ENCODE measurements around the gene SLBP.
A peak's percentile ranks its signal among the peaks of the same experiment; 100 is the strongest.

The SLBP gene

DNA sequence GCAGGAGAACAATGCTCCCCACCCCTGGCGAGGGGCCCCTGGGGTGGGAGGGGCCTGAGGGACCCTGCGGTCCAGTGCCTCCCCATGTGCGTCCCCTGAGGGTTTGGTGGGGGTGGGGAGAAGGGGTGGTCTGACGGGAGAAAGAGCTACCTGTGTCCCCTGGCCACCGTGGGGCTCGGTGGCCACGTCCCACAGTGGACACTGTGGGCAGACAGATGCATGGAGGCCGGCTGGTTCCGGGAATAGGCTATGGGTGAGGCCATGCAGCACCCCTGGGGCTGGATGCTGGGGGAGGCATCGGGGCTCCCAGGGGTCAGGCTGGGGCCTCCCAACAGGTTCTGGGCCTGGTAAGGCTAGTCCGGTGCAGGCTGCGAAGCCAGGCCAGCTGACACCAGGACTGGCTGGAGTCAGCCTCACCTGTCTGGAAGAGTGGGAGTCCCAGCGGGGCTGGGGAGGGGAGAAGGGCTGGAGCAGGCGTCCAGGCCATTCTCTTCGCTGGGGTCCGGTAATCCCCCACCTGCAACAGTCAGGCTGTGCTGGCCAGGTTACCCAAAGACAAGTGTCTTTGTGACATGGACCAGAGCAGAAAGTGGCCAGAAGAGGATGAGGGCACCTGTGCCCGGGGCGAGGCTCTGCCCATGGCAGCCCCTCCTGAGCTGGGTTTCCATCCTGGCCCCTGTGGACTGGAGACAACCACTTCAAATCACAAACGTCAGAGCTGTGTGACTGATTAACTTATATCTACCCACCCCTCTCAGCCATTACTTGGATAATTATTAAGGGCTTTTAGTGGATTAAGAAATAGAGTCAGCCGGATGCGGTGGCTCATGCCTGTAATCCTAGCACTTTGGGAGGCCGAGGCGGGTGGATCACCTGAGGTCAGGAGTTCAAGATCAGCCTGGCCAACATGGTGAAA is 26.6 kb downstream of the SLBP start:
- H3K4me3 ChIP-seq (ENCODE audit: insufficient read depth, low read depth, low read length), result no peak overlapping the region
- H3K27ac ChIP-seq (ENCODE audit: insufficient read depth, low read depth, low read length, poor library complexity, severe bottlenecking), result no peak overlapping the region
- no peaks in the 10 kb centered on the region for H3K9me3 ChIP-seq (ENCODE audit: control insufficient read depth, low read length)
- peaks cover 19% of the 10 kb centered on the region for H3K27me3 ChIP-seq (ENCODE audit: control insufficient read depth, insufficient read depth, low read length, poor library complexity, severe bottlenecking)
- WGBS, 2 experiments, result 93 to 94% methylated on average over 23 of the region's 23 CpGs
- H3K36me3 ChIP-seq (ENCODE audit: control insufficient read depth, insufficient read depth, low read length), result no peaks in the 10 kb centered on the region
- peaks cover 10% of the 10 kb centered on the region for H3K4me1 ChIP-seq (ENCODE audit: control insufficient read depth, insufficient read depth, low read length)

GRCh38 chr4:1684506-1685234 is 27.4 kb downstream of the SLBP start:
- Histone ChIP-seq H3K4me1 (ENCODE audit: control insufficient read depth, insufficient read depth, low read length) (peaks cover 10% of the 10 kb centered on the region), H3K36me3 (ENCODE audit: control insufficient read depth, insufficient read depth, low read length) (no peaks in the 10 kb centered on the region), H3K27me3 (ENCODE audit: control insufficient read depth, insufficient read depth, low read length, poor library complexity, severe bottlenecking) (peaks cover 19% of the 10 kb centered on the region), H3K27ac (ENCODE audit: insufficient read depth, low read depth, low read length, poor library complexity, severe bottlenecking) (no peak overlapping the region), H3K9me3 (ENCODE audit: control insufficient read depth, low read length) (no peaks in the 10 kb centered on the region), H3K4me3 (ENCODE audit: insufficient read depth, low read depth, low read length) (peak overlapping the region; percentile 14)
- WGBS, 2 experiments, result 54% methylated on average over 66 of the region's 66 CpGs

GRCh38 chr4:1683736-1684505 is 28.2 kb downstream of the SLBP start, which contains the start of gene FAM53A:
Gene FAM53A (minus strand): TSS chr4:1684313. CDS start chr4:1668741, 15,572 bp downstream.
- H3K27ac ChIP-seq (ENCODE audit: insufficient read depth, low read depth, low read length, poor library complexity, severe bottlenecking), result no peak within 1 kb of the TSS
- no peaks in the 10 kb centered on the region for H3K36me3 ChIP-seq (ENCODE audit: control insufficient read depth, insufficient read depth, low read length)
- WGBS, 2 experiments, result 1% methylated on average over 118 of the region's 118 CpGs

GRCh38 chr4:1683261-1683735 is 28.8 kb downstream of the SLBP start:
- no peaks in the 10 kb centered on the region for H3K36me3 ChIP-seq (ENCODE audit: control insufficient read depth, insufficient read depth, low read length)
- 31 to 33% methylated on average over 13 of the region's 13 CpGs for WGBS, 2 experiments

More at GRCh38 chr4:1683736-1684505, 28.2 kb downstream of the SLBP start, which contains the start of gene FAM53A:
- Histone ChIP-seq H3K9me3 (ENCODE audit: control insufficient read depth, low read length) (no peaks in the 10 kb centered on the region), H3K4me1 (ENCODE audit: control insufficient read depth, insufficient read depth, low read length) (peaks cover 10% of the 10 kb centered on the region), H3K27me3 (ENCODE audit: control insufficient read depth, insufficient read depth, low read length, poor library complexity, severe bottlenecking) (peaks cover 19% of the 10 kb centered on the region), H3K4me3 (ENCODE audit: insufficient read depth, low read depth, low read length) (peak within 1 kb of the TSS; percentile 47)

GRCh38 chr4:1682860-1683259 is 29.3 kb downstream of the SLBP start:
- WGBS, 2 experiments, result 78 to 84% methylated on average over 13 of the region's 13 CpGs
- Histone ChIP-seq H3K4me3 (ENCODE audit: insufficient read depth, low read depth, low read length) (peak overlapping the region; percentile 47), H3K36me3 (ENCODE audit: control insufficient read depth, insufficient read depth, low read length) (no peaks in the 10 kb centered on the region), H3K27ac (ENCODE audit: insufficient read depth, low read depth, low read length, poor library complexity, severe bottlenecking) (no peak overlapping the region), H3K4me1 (ENCODE audit: control insufficient read depth, insufficient read depth, low read length) (peaks cover 10% of the 10 kb centered on the region), H3K9me3 (ENCODE audit: control insufficient read depth, low read length) (no peaks in the 10 kb centered on the region), H3K27me3 (ENCODE audit: control insufficient read depth, insufficient read depth, low read length, poor library complexity, severe bottlenecking) (peaks cover 19% of the 10 kb centered on the region)

More at GRCh38 chr4:1683261-1683735, 28.8 kb downstream of the SLBP start:
- peaks cover 10% of the 10 kb centered on the region for H3K4me1 ChIP-seq (ENCODE audit: control insufficient read depth, insufficient read depth, low read length)
- peaks cover 19% of the 10 kb centered on the region for H3K27me3 ChIP-seq (ENCODE audit: control insufficient read depth, insufficient read depth, low read length, poor library complexity, severe bottlenecking)
- H3K9me3 ChIP-seq (ENCODE audit: control insufficient read depth, low read length), result no peaks in the 10 kb centered on the region
- no peak overlapping the region for H3K27ac ChIP-seq (ENCODE audit: insufficient read depth, low read depth, low read length, poor library complexity, severe bottlenecking)
- peak overlapping the region; percentile 47 for H3K4me3 ChIP-seq (ENCODE audit: insufficient read depth, low read depth, low read length)

- no peak overlapping the region for H3K4me3 ChIP-seq (ENCODE audit: insufficient read depth, low read depth, low read length)
- H3K9me3 ChIP-seq (ENCODE audit: control insufficient read depth, low read length), result no peaks in the 10 kb centered on the region
- no peak overlapping the region for H3K27ac ChIP-seq (ENCODE audit: insufficient read depth, low read depth, low read length, poor library complexity, severe bottlenecking)
- no peaks in the 10 kb centered on the region for H3K36me3 ChIP-seq (ENCODE audit: control insufficient read depth, insufficient read depth, low read length)
- 89 to 91% methylated on average over 5 of the region's 5 CpGs for WGBS, 2 experiments
- H3K27me3 ChIP-seq (ENCODE audit: control insufficient read depth, insufficient read depth, low read length, poor library complexity, severe bottlenecking), result peaks cover 12% of the 10 kb centered on the region
- H3K4me1 ChIP-seq (ENCODE audit: control insufficient read depth, insufficient read depth, low read length), result peaks cover 8% of the 10 kb centered on the region
Observed at GRCh38 chr4:1678244-1678643, 33.9 kb downstream of the SLBP start.

DNA sequence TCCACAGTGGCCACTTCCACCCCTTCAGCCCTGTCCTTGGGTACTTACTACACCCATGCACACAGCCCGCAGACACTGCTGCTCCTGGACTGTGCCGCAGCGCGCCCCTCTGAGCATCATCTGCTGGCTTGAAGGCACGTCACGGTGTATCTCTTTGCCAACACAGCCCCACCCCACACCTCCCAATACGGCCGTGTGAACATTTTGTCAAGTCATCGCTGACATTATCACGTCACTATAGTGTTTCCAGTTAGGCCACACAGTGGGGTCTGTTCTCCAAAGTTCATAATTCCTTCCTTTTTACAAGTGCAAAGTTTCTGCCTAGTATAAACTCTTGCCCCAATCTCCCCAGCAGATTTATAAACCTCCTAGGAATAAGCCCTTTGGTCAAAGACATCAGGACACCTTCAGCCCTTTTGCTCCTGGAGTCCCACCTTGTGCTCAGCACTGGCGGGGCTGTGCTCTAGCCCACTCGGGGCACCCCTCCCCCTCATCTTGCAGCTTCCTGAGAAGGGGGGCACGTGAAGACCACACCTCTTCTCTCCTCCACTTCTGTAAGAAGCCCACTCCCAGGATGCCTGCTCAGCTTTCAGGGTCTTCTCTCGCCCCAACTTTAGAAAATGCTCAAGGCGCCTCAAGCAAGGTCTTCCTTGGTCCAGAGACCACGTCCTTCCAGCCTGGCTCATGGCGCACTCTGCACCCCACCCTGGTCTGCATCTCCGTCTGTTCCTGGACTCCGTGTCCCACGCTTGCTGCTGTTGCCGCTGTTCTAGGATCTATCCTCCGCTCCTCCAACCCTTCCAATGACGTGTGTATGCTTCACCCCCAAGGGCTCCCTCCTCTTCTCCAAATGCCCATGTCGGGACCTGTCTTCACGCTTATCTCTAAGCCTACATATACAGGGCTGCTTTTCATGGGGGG is 35.3 kb downstream of the SLBP start:
- Histone ChIP-seq H3K27ac (ENCODE audit: insufficient read depth, low read depth, low read length, poor library complexity, severe bottlenecking) (no peak overlapping the region), H3K4me1 (ENCODE audit: control insufficient read depth, insufficient read depth, low read length) (no peaks in the 10 kb centered on the region), H3K4me3 (ENCODE audit: insufficient read depth, low read depth, low read length) (no peak overlapping the region), H3K27me3 (ENCODE audit: control insufficient read depth, insufficient read depth, low read length, poor library complexity, severe bottlenecking) (no peaks in the 10 kb centered on the region), H3K36me3 (ENCODE audit: control insufficient read depth, insufficient read depth, low read length) (no peaks in the 10 kb centered on the region), H3K9me3 (ENCODE audit: control insufficient read depth, low read length) (no peaks in the 10 kb centered on the region)
- 82 to 86% methylated on average over 24 to 25 of the region's 25 CpGs for WGBS, 2 experiments

- Histone ChIP-seq H3K4me3 (ENCODE audit: insufficient read depth, low read depth, low read length) (no peak overlapping the region), H3K36me3 (ENCODE audit: control insufficient read depth, insufficient read depth, low read length) (no peaks in the 10 kb centered on the region), H3K4me1 (ENCODE audit: control insufficient read depth, insufficient read depth, low read length) (no peaks in the 10 kb centered on the region), H3K27ac (ENCODE audit: insufficient read depth, low read depth, low read length, poor library complexity, severe bottlenecking) (no peak overlapping the region), H3K27me3 (ENCODE audit: control insufficient read depth, insufficient read depth, low read length, poor library complexity, severe bottlenecking) (no peaks in the 10 kb centered on the region), H3K9me3 (ENCODE audit: control insufficient read depth, low read length) (no peaks in the 10 kb centered on the region)
- 82 to 84% methylated on average over 10 of the region's 10 CpGs for WGBS, 2 experiments
Observed at GRCh38 chr4:1675802-1676137, 36.3 kb downstream of the SLBP start.

DNA sequence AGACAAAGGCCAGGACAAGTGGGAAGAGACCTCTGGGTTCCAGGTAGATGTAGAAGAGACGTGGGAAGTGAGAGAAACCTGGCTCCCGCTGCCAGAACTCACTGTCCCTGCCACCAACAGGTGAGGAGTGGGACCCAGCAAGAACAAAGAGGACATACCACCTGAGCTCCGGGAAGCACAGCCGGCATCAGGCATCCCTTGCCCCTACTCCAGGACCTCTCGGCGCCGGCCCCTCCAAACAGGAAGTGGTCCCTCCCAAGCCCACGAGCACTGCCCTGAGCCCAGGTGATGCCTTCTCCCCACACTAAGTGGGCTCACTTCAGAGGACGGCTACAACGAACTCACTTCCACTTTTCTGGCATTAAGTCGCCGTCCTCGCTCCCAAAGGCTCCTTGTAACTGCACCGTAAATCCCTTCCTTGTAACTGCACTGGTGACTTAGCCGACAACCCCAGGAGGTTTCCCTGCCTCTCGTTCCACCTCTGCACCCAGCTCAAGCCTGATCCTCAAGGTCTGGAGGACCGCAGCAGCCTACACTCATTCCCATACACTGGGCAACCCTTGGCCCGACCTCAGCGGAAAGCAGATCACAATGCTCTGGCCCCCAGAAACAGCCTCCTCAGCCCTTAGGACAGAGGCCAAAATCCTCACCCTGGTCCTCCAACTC is 36.9 kb downstream of the SLBP start:
- H3K36me3 ChIP-seq (ENCODE audit: control insufficient read depth, insufficient read depth, low read length), result no peaks in the 10 kb centered on the region
- WGBS, 2 experiments, result 92 to 93% methylated on average over 19 of the region's 19 CpGs
- no peaks in the 10 kb centered on the region for H3K4me1 ChIP-seq (ENCODE audit: control insufficient read depth, insufficient read depth, low read length)
- no peaks in the 10 kb centered on the region for H3K9me3 ChIP-seq (ENCODE audit: control insufficient read depth, low read length)
- H3K4me3 ChIP-seq (ENCODE audit: insufficient read depth, low read depth, low read length), result no peak overlapping the region
- H3K27me3 ChIP-seq (ENCODE audit: control insufficient read depth, insufficient read depth, low read length, poor library complexity, severe bottlenecking), result no peaks in the 10 kb centered on the region
- H3K27ac ChIP-seq (ENCODE audit: insufficient read depth, low read depth, low read length, poor library complexity, severe bottlenecking), result no peak overlapping the region
